ENCODE results near the gene MICU1.

DNA sequence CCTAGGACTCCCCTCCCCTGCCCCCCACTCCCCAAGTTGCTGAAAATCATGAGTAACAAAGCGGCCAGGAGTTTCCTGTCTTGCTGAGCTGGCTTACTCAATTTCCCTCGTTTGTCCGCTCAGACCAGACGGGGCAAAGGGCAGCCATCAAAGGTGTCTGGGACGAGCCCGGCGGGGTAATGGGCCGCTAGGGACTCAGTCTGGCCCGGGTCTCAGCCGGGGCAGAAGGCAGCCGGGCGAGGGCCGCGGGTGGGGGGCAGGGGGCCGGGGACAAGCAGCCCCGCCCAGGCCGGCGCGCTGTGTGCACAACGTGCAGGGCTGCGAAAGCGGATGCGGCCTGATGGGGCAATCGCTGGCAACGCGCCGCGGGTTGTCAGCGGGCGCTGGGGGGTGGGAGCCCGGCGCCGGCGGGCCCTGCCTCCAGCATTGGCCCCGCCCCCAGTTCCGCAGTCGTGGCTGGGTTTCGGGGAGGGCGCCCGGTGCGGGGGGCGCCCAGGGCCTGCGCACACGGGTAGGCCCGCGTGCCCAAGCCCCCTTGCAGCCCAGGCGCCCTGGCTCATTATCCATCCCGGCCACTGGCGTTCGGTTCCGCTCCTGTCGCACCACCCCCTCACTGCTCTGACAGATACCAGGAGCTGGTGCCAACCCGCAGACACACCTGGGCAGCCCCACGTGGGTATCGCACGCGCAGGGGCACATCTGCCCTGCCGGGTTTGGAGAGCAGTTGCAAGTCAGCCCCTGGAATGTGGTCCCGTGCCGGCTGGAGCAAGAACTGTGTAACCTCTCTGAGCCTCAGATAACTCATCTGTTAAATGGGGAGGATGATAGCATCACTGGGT lies 306.2 kb downstream of the MICU1 start:
- TF ChIP-seq, protein P1, sequence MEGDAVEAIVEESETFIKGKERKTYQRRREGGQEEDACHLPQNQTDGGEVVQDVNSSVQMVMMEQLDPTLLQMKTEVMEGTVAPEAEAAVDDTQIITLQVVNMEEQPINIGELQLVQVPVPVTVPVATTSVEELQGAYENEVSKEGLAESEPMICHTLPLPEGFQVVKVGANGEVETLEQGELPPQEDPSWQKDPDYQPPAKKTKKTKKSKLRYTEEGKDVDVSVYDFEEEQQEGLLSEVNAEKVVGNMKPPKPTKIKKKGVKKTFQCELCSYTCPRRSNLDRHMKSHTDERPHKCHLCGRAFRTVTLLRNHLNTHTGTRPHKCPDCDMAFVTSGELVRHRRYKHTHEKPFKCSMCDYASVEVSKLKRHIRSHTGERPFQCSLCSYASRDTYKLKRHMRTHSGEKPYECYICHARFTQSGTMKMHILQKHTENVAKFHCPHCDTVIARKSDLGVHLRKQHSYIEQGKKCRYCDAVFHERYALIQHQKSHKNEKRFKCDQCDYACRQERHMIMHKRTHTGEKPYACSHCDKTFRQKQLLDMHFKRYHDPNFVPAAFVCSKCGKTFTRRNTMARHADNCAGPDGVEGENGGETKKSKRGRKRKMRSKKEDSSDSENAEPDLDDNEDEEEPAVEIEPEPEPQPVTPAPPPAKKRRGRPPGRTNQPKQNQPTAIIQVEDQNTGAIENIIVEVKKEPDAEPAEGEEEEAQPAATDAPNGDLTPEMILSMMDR (IDR thresholded peaks at IDR 0.05), result peak in 1 of 6 experiments; percentile 24
- TF ChIP-seq POLR2A (IDR thresholded peaks at IDR 0.05), result peak in 1 of 4 donors; percentile 80
